Prostate gland (tissue), 2 donors: ENCODE measurements around the gene GPR35. TPM values are rescaled to one million over a fixed set of nuclear protein-coding genes. Genes with fewer than 3 reads are reported as not detected.

Source experiments
- DNase-seq: peaks from one replicate; pipeline ENCODE4 v3.0.0-alpha.2; 2019; ENCODE audit warnings: low spot score
- H3K27ac ChIP-seq, 2 donors: fragments of 200-600 bp; sonication (generic); 2 replicates each; pipeline ENCODE4 v1.5.1; 2017 to 2019
- H3K27me3 ChIP-seq: fragments of 200-600 bp; sonication (generic); replicated peaks from 2 replicates; pipeline ENCODE4 v1.5.1; 2019; ENCODE audit not compliant: insufficient read depth
- H3K36me3 ChIP-seq, 2 donors: fragments of 200-600 bp; sonication (generic); 1 replicate in 1 of 2; 2 replicates in 1 of 2; pipeline versions ENCODE4 v1.5.1 to v1.8.1; 2017 to 2019
- H3K4me1 ChIP-seq: fragments of 200-600 bp; sonication (generic); replicated peaks from 2 replicates; pipeline ENCODE4 v1.5.1; 2019
- H3K4me3 ChIP-seq, 2 donors: fragments of 200-600 bp; sonication (generic); 2 replicates each; pipeline ENCODE4 v1.5.1; 2017 to 2019
- H3K9me3 ChIP-seq: fragments of 200-600 bp; sonication (generic); 2 replicates; pipeline ENCODE4 v1.5.1; 2017
- CTCF ChIP-seq, 4 experiments: fragments of 200-600 bp in 2 of 4; fragments of 450-650 bp in 2 of 4; sonication (generic) in 2 of 4; IDR thresholded peaks; 1 replicate in 3 of 4; 2 replicates in 1 of 4; pipeline ENCODE4 v1.5.1; 2016 to 2019; ENCODE audit warnings: antibody characterized with exemption in 4 of 4, mild to moderate bottlenecking in 2 of 4, moderate library complexity in 2 of 4
- POLR2A ChIP-seq: fragments of 450-650 bp; IDR thresholded peaks from one replicate; pipeline ENCODE4 v1.6.1; 2016; ENCODE audit warnings: antibody characterized with exemption, mild to moderate bottlenecking
- POLR2AphosphoS5 ChIP-seq: sonication (generic); formaldehyde crosslinking; IDR thresholded peaks from one replicate; pipeline ENCODE4 v1.6.1; 2017; ENCODE audit warnings: antibody characterized with exemption
- WGBS: methylation state at CpG from one replicate; pipeline ENCODE4 v1.1.5; 2018; 5-methylcytosine and 5-hydroxymethylcytosine counted together
- intact Hi-C: fragments of 100-400 bp; cut with DNase I; formaldehyde crosslinking; loops from one replicate; pipeline ENCODE4 v1.14.2; 2022
- total RNA-seq, 2 donors: library from RNA; depleted of rRNA; stranded (reverse); fragments of >200 nt; gene quantifications; one replicate each; pipeline ENCODE4 v1.1.0, GENCODE V29; 2016

Gene GPR35
- total RNA-seq, 2 donors from 2014 or later, result 3.3 to 4.6 TPM

DNA sequence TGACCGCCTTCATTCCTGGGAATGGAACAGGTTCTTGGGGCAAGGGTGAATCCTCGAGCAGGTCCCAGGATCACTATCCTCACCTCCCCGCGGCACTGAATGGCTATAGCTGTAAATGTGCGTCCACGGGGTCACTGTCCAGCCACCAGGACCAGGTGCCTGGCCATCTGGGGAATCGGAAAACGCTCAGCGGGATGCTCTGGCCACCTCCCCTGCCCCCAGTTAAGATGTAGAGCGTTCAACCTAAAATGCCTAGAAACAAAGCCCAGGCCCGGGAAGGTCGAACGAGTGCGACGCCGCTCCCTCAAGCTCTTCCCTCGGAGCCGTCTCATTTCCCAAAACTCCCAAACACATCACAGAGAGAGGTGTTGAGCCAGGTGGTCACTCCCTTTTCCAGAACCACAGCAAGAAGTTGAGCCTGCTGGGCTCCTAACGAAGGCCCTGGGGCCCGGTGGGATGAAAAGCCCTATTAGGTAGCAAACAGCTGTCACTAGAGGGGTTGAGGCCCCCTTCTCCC, 39.5 kb upstream of the GPR35 start:
- TF ChIP-seq CTCF (IDR thresholded peaks at IDR 0.05) (no peak), POLR2AphosphoS5 (no peak), POLR2A (no peak)
- Histone ChIP-seq H3K4me1 (peaks cover 19% of the 10 kb centered on the region), H3K27me3 (no peaks in the 10 kb centered on the region), H3K4me3 (peak overlapping the region; percentile 91 to 92), H3K9me3 (no peaks in the 10 kb centered on the region), H3K27ac (peak overlapping the region; percentile 92 to 98), H3K36me3 (no peaks in the 10 kb centered on the region)
- 2% methylated on average over 20 of the region's 20 CpGs for WGBS
- intact Hi-C loops, result loop anchor here (2.0 kb wide), 1 partner anchor 25 kb away; the partner anchor contains the start of gene DUSP28
- DNase-seq, result no peak

DNA sequence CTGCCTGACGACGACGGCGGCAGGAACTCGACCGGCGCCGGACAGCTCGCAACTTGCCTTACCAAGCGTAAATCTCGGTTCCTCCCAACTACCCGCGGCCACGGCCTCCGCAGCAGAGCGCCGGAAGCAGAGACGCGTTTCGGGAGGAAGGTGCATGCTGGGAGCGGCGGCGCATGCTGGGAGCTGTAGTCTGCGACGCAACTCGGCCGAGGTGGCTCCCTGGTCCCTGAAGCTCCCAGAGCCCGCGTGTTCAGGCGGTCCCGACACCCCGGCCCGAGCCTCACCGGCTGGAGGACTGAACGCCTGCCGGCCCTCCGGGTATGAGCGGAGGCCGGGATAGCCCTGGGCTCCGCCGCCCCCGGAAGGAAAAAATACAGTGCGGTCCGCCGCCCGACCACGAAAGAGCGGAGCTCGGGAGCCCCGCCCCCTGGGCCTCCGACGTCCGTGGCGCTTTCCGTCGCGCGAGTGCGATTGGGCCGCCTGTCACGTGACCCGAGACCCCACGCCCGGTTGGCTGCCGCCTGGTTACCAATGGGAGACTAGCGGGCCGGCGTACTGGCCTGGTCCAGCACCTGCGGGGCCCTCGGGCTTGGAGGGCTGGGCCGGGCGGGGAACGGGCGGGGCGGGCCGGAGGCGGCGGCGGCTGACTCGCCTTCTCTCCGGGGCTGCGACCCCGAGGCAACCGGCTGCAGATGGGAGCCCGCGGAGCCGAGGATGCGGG, 38.9 kb upstream of the GPR35 start, which contains the start of gene CAPN10:
Gene CAPN10, plus strand, starts transcription at position 537 of the 721 bp plus-strand sequence. Its CDS starts 178 bp downstream, at position 715.
- Histone ChIP-seq H3K27ac (peak within 1 kb of the TSS; percentile 92 to 98), H3K36me3 (no peaks in the 10 kb centered on the region), H3K27me3 (no peaks in the 10 kb centered on the region), H3K4me1 (peaks cover 19% of the 10 kb centered on the region), H3K9me3 (no peaks in the 10 kb centered on the region), H3K4me3 (peak within 1 kb of the TSS; percentile 91 to 92)
- peak; percentile 99 for DNase-seq
- 2% methylated on average over 61 of the region's 88 CpGs for WGBS
- intact Hi-C loops, result loop anchor here (2.0 kb wide), 1 partner anchor 26 kb away; the partner anchor contains the start of gene DUSP28
- TF ChIP-seq POLR2AphosphoS5 (peak; percentile 85), CTCF (IDR thresholded peaks at IDR 0.05) (peak in 1 of 4 experiments; percentile 19), POLR2A (peak; percentile 27)

- H3K4me3 ChIP-seq, result peak overlapping the region; percentile 91 to 92
- intact Hi-C loops, result loop anchor here (2.0 kb wide), 1 partner anchor 26 kb away; the partner anchor contains the start of gene DUSP28
- no peaks in the 10 kb centered on the region for H3K27me3 ChIP-seq
- DNase-seq, result no peak
- no peaks in the 10 kb centered on the region for H3K9me3 ChIP-seq
- WGBS, result 2% methylated on average over 31 of the region's 62 CpGs
- no peaks in the 10 kb centered on the region for H3K36me3 ChIP-seq
- TF ChIP-seq POLR2A (no peak), CTCF (IDR thresholded peaks at IDR 0.05) (no peak), POLR2AphosphoS5 (no peak)
- peak overlapping the region; percentile 92 to 98 for H3K27ac ChIP-seq
- peaks cover 19% of the 10 kb centered on the region for H3K4me1 ChIP-seq
These were observed 38.1 kb upstream of the GPR35 start for GRCh38 chr2:240586919-240587800.

- H3K9me3 ChIP-seq, result no peaks in the 10 kb centered on the region
- peaks cover 19% of the 10 kb centered on the region for H3K4me1 ChIP-seq
These were observed 37.1 kb upstream of the GPR35 start for GRCh38 chr2:240588006-240588655.

More at GRCh38 chr2:240588006-240588655, 37.1 kb upstream of the GPR35 start:
- Histone ChIP-seq H3K27me3 (no peaks in the 10 kb centered on the region), H3K27ac (no peak overlapping the region), H3K36me3 (no peaks in the 10 kb centered on the region), H3K4me3 (peak overlapping the region in 1 of 2 donors; percentile 91)
- no peak for DNase-seq
- 73% methylated on average over 10 of the region's 10 CpGs for WGBS
- TF ChIP-seq POLR2AphosphoS5, result no peak
- TF ChIP-seq POLR2A, result no peak
- TF ChIP-seq CTCF (IDR thresholded peaks at IDR 0.05), result no peak
- intact Hi-C loops, result no loop called here
